ENCODE results near the gene KAZN.

KAZN gene

GRCh38 chr1:14745001-14745720, 146.7 kb downstream of the KAZN start:
- H3K36me3 ChIP-seq (ENCODE audit: control insufficient read depth, insufficient read depth, low read length, severe bottlenecking): no peaks in the 10 kb centered on the region
- no peak overlapping the region for H3K4me3 ChIP-seq (ENCODE audit: low read length)
- peaks cover 34% of the 10 kb centered on the region for H3K4me1 ChIP-seq (ENCODE audit: control insufficient read depth, insufficient read depth, low read length)
- no peak overlapping the region for H3K9ac ChIP-seq (ENCODE audit: low read length)
- no peaks in the 10 kb centered on the region for H3K9me3 ChIP-seq (ENCODE audit: control insufficient read depth, low read length)
- H3K27me3 ChIP-seq (replicated peaks; ENCODE audit: control insufficient read depth, insufficient read depth, low read length): no peaks in the 10 kb centered on the region
- DNase-seq (ENCODE audit: low read depth): no peak

- H3K9ac ChIP-seq (ENCODE audit: low read length): no peak overlapping the region
- no peaks in the 10 kb centered on the region for H3K36me3 ChIP-seq (ENCODE audit: control insufficient read depth, insufficient read depth, low read length, severe bottlenecking)
- peak; percentile 25 for DNase-seq (ENCODE audit: low read depth)
- no peaks in the 10 kb centered on the region for H3K9me3 ChIP-seq (ENCODE audit: control insufficient read depth, low read length)
- no peaks in the 10 kb centered on the region for H3K27me3 ChIP-seq (replicated peaks; ENCODE audit: control insufficient read depth, insufficient read depth, low read length)
- H3K4me1 ChIP-seq (ENCODE audit: control insufficient read depth, insufficient read depth, low read length): peaks cover 34% of the 10 kb centered on the region
- H3K4me3 ChIP-seq (ENCODE audit: low read length): no peak overlapping the region
These were observed 147.3 kb downstream of the KAZN start for GRCh38 chr1:14745789-14746188.

- Histone ChIP-seq H3K36me3 (ENCODE audit: control insufficient read depth, insufficient read depth, low read length, severe bottlenecking) (no peaks in the 10 kb centered on the region), H3K9me3 (ENCODE audit: control insufficient read depth, low read length) (no peaks in the 10 kb centered on the region), H3K9ac (ENCODE audit: low read length) (no peak overlapping the region), H3K4me1 (ENCODE audit: control insufficient read depth, insufficient read depth, low read length) (peaks cover 34% of the 10 kb centered on the region), H3K4me3 (ENCODE audit: low read length) (no peak overlapping the region), H3K27me3 (replicated peaks; ENCODE audit: control insufficient read depth, insufficient read depth, low read length) (no peaks in the 10 kb centered on the region)
- no peak for DNase-seq (ENCODE audit: low read depth)
These were observed 147.9 kb downstream of the KAZN start for GRCh38 chr1:14746393-14746792.

GRCh38 chr1:14748151-14748550, 149.7 kb downstream of the KAZN start:
- Histone ChIP-seq H3K4me3 (ENCODE audit: low read length) (no peak overlapping the region), H3K9ac (ENCODE audit: low read length) (no peak overlapping the region), H3K27me3 (replicated peaks; ENCODE audit: control insufficient read depth, insufficient read depth, low read length) (no peaks in the 10 kb centered on the region), H3K9me3 (ENCODE audit: control insufficient read depth, low read length) (no peaks in the 10 kb centered on the region), H3K36me3 (ENCODE audit: control insufficient read depth, insufficient read depth, low read length, severe bottlenecking) (no peaks in the 10 kb centered on the region), H3K4me1 (ENCODE audit: control insufficient read depth, insufficient read depth, low read length) (peaks cover 20% of the 10 kb centered on the region)
- no peak for DNase-seq (ENCODE audit: low read depth)

GRCh38 chr1:14748977-14749376, 150.5 kb downstream of the KAZN start:
- no peak overlapping the region for H3K4me3 ChIP-seq (ENCODE audit: low read length)
- peaks cover 20% of the 10 kb centered on the region for H3K4me1 ChIP-seq (ENCODE audit: control insufficient read depth, insufficient read depth, low read length)
- DNase-seq (ENCODE audit: low read depth): no peak
- H3K9ac ChIP-seq (ENCODE audit: low read length): no peak overlapping the region
- H3K27me3 ChIP-seq (replicated peaks; ENCODE audit: control insufficient read depth, insufficient read depth, low read length): no peaks in the 10 kb centered on the region
- no peaks in the 10 kb centered on the region for H3K36me3 ChIP-seq (ENCODE audit: control insufficient read depth, insufficient read depth, low read length, severe bottlenecking)
- no peaks in the 10 kb centered on the region for H3K9me3 ChIP-seq (ENCODE audit: control insufficient read depth, low read length)

GRCh38 chr1:14750490-14750889, 152.0 kb downstream of the KAZN start:
- Histone ChIP-seq H3K9ac (ENCODE audit: low read length) (no peak overlapping the region), H3K4me3 (ENCODE audit: low read length) (no peak overlapping the region), H3K9me3 (ENCODE audit: control insufficient read depth, low read length) (no peaks in the 10 kb centered on the region), H3K27me3 (replicated peaks; ENCODE audit: control insufficient read depth, insufficient read depth, low read length) (no peaks in the 10 kb centered on the region), H3K4me1 (ENCODE audit: control insufficient read depth, insufficient read depth, low read length) (peaks cover 18% of the 10 kb centered on the region), H3K36me3 (ENCODE audit: control insufficient read depth, insufficient read depth, low read length, severe bottlenecking) (no peaks in the 10 kb centered on the region)
- DNase-seq (ENCODE audit: low read depth): no peak

GRCh38 chr1:14755518-14756252, 157.2 kb downstream of the KAZN start:
- Histone ChIP-seq H3K9me3 (ENCODE audit: control insufficient read depth, low read length) (no peaks in the 10 kb centered on the region), H3K27me3 (replicated peaks; ENCODE audit: control insufficient read depth, insufficient read depth, low read length) (no peaks in the 10 kb centered on the region), H3K9ac (ENCODE audit: low read length) (no peak overlapping the region), H3K36me3 (ENCODE audit: control insufficient read depth, insufficient read depth, low read length, severe bottlenecking) (no peaks in the 10 kb centered on the region), H3K4me1 (ENCODE audit: control insufficient read depth, insufficient read depth, low read length) (no peaks in the 10 kb centered on the region), H3K4me3 (ENCODE audit: low read length) (no peak overlapping the region)
- no peak for DNase-seq (ENCODE audit: low read depth)

GRCh38 chr1:14756589-14757285, 158.3 kb downstream of the KAZN start:
- Histone ChIP-seq H3K9ac (ENCODE audit: low read length) (no peak overlapping the region), H3K4me1 (ENCODE audit: control insufficient read depth, insufficient read depth, low read length) (no peaks in the 10 kb centered on the region), H3K27me3 (replicated peaks; ENCODE audit: control insufficient read depth, insufficient read depth, low read length) (no peaks in the 10 kb centered on the region), H3K9me3 (ENCODE audit: control insufficient read depth, low read length) (no peaks in the 10 kb centered on the region), H3K4me3 (ENCODE audit: low read length) (no peak overlapping the region), H3K36me3 (ENCODE audit: control insufficient read depth, insufficient read depth, low read length, severe bottlenecking) (no peaks in the 10 kb centered on the region)
- DNase-seq (ENCODE audit: low read depth): no peak

GRCh38 chr1:14757286-14757625, 158.8 kb downstream of the KAZN start:
- Histone ChIP-seq H3K9me3 (ENCODE audit: control insufficient read depth, low read length) (no peaks in the 10 kb centered on the region), H3K4me1 (ENCODE audit: control insufficient read depth, insufficient read depth, low read length) (no peaks in the 10 kb centered on the region), H3K36me3 (ENCODE audit: control insufficient read depth, insufficient read depth, low read length, severe bottlenecking) (no peaks in the 10 kb centered on the region), H3K27me3 (replicated peaks; ENCODE audit: control insufficient read depth, insufficient read depth, low read length) (no peaks in the 10 kb centered on the region), H3K9ac (ENCODE audit: low read length) (no peak overlapping the region), H3K4me3 (ENCODE audit: low read length) (no peak overlapping the region)
- DNase-seq (ENCODE audit: low read depth): no peak

GRCh38 chr1:14759042-14759818, 160.7 kb downstream of the KAZN start:
- no peak overlapping the region for H3K9ac ChIP-seq (ENCODE audit: low read length)
- H3K36me3 ChIP-seq (ENCODE audit: control insufficient read depth, insufficient read depth, low read length, severe bottlenecking): no peaks in the 10 kb centered on the region
- H3K27me3 ChIP-seq (replicated peaks; ENCODE audit: control insufficient read depth, insufficient read depth, low read length): no peaks in the 10 kb centered on the region
- DNase-seq (ENCODE audit: low read depth): no peak
- H3K4me3 ChIP-seq (ENCODE audit: low read length): no peak overlapping the region
- no peaks in the 10 kb centered on the region for H3K9me3 ChIP-seq (ENCODE audit: control insufficient read depth, low read length)
- H3K4me1 ChIP-seq (ENCODE audit: control insufficient read depth, insufficient read depth, low read length): no peaks in the 10 kb centered on the region

GRCh38 chr1:14759843-14760242, 161.4 kb downstream of the KAZN start:
- H3K4me3 ChIP-seq (ENCODE audit: low read length): no peak overlapping the region
- no peaks in the 10 kb centered on the region for H3K4me1 ChIP-seq (ENCODE audit: control insufficient read depth, insufficient read depth, low read length)
- H3K9me3 ChIP-seq (ENCODE audit: control insufficient read depth, low read length): no peaks in the 10 kb centered on the region
- H3K27me3 ChIP-seq (replicated peaks; ENCODE audit: control insufficient read depth, insufficient read depth, low read length): peaks cover 1% of the 10 kb centered on the region
- no peaks in the 10 kb centered on the region for H3K36me3 ChIP-seq (ENCODE audit: control insufficient read depth, insufficient read depth, low read length, severe bottlenecking)
- no peak overlapping the region for H3K9ac ChIP-seq (ENCODE audit: low read length)
- no peak for DNase-seq (ENCODE audit: low read depth)

All from adipocyte (in vitro differentiated cells).